Activated T-cell treated with anti-CD3 and anti-CD28 coated beads for 4 hours (primary cell): ENCODE measurements around the gene LAMTOR3.

Source experiments
- DNase-seq: peaks from one replicate; pipeline ENCODE4 v3.0.0-alpha.2; 2020

The LAMTOR3 gene

DNA sequence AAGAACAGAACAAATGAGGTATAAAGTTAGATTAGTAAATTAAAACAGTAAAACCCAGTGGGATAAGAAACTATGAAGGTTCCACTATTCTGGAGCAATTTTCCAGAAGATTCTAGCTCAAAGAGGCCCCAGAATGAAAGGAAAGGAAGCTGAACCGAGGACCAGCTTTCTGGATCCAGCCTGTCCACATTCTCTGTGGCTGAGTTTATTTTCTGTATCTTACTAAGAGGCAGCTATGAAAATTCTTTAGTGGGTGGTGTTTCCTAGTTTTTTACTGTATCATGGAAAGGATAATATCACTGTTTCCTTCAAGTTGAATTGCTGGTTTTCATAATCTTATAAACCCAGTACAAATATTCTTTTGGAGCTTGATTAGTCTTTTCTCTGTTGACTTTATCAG, 65.8 kb downstream of the LAMTOR3 start:
- DNase-seq: no peak
